IPS-NIHi7 (cell line): ENCODE measurements around the gene STAT6.
"Not testable (repeated sequence)": the region's sequence is repeated elsewhere in the genome, so short reads cannot be mapped to it uniquely, and the experiment has no call there.

ENCODE experiments used
- DNase-seq: peaks from one replicate; pipeline ENCODE4 v3.0.0; 2012; ENCODE audit warnings: mixed read lengths; ENCODE audit errors: extremely low spot score

STAT6 gene

DNA sequence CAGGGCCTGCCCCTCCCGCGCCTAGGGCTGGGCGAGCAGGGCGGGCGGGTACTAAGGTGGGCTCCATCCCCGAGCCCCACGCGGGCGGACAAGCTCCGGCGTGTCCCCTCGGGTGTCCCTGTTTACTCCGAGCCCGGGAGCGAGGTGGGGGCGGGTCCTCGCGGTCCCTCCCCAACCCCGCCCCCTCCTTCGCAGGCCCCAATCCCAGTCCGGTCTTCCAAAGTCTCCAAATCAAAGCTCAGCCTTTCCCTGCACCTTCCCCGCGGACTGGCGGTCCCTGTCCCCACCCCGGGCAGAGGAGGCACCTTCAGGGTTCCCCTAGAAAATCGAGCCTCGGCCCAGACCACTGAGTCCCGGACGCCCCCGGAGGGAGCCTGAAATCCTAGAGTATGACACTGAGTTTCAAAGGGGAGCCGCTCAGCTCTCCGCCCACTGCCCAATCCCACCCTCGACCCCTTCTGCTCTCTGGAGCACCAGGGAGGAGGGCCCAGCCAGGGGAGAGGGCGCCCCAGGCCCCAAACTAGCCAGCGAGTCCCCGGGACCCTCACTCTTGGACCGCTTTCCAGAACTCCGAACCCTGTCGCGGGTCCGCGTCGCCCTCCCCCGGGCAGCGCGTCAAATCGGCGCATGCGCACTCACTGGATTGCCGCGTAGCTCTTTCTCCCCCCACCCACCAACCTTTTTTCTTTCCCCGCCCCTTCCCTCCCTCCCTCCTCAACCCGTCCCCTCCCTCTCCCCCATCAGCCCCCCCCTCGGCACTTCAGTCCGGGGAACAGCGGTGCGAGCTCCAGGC, 16.8 kb upstream of the STAT6 start, which contains the start of gene LRP1:
TSS of gene LRP1 (plus strand) at position 758 of the 793 bp plus-strand sequence. CDS start 482 bp downstream, outside the sequence.
- DNase-seq, result peak; percentile 83

DNA sequence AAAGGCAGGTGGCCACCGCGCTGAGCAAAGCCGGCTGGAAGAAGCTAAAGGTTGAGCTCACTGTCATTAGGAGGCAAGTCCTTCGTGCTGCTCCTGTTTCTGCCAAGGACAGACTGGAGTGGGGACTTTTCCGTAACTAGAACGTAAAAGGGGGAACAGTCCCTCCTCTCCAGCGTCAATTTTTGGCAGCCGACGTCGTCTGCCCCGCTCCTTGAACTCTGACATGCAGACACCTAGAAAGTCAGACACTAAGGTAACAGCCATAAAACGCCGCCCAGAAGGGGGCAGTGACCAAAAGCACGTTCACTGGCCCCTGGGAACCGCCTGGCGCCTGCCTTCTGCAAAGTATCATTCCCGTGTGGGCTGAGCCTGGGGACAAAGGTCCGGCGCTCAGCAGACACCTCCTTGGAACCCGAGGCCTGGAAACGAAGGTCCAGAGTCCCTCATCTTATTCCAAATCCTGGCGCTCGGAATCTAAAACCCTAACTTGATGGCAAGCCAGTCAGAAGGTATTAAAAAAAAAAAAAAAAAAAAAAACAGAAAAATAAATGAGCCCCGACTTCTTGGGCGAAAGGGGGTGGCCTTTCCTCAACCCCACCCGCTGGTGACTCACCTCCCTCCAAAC, 16.1 kb upstream of the STAT6 start:
- DNase-seq, result peak; percentile 57

DNA sequence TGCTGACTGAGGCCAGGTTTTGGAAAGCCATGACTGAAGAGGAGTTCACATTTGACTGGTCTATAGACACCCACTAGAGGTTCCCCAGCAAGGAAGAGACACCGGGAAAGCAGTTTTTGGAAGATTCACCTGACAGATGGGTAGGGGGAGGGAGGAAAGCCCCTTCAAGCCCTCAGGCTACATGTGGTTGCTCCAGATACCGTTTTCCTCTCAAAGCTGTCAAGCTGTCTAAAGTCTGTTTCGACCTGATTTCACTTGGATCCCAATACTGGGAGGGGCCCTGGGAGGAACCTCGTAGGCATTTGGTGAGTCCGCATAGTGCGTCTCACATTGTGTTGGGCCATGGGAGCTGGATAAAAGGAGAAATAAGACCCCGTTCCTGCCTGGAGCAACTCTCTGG, 15.4 kb upstream of the STAT6 start:
- no peak for DNase-seq

DNA sequence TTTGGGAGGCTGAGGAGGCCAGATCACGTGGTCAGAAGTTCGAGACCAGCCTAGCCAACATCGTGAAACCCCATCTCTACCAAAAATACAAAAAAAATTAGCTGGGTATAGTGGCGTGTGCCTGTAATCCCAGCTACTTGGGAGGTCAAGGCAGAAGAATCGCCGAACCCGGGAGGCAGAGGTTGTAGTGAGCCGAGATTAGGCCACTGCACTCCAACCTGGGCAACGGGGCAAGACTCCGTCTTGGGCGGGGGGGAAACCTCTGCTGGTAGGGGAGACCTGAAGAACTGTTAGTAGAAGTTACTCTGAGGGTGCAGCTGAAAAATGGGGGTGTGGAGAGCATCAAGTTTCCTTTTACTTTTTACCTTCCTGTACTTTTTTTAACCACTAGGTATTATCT, 14.9 kb upstream of the STAT6 start:
- DNase-seq, result no peak

DNA sequence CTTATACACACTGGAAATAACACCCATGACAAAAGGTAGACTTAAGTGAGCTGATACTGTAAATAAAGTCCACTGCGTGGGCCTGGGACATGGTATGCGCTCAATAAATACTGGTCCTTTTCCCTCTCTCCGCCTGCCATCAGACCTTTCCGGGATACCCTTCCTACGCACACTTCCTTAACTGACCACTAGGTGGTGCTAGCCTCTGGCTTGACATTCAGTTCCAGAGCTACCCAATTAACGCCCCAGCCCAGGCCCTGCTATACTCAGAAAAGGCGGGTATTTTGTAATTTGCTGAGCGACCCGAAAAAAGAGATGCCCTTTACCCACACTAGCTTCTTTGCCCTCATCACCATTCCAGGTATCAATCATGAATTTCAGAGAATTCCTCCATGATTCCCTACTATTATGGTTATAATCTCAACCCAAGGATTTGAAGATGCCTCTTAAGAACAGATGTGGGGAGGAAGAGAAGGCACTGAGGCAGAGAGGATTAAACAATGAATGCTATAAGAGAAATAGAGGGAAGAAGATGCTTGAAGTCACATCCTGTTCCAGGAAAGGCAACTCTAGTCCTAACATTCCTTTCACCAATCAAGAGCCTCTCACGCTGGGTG, 13.2 kb upstream of the STAT6 start:
- peak; percentile 80 for DNase-seq

DNA sequence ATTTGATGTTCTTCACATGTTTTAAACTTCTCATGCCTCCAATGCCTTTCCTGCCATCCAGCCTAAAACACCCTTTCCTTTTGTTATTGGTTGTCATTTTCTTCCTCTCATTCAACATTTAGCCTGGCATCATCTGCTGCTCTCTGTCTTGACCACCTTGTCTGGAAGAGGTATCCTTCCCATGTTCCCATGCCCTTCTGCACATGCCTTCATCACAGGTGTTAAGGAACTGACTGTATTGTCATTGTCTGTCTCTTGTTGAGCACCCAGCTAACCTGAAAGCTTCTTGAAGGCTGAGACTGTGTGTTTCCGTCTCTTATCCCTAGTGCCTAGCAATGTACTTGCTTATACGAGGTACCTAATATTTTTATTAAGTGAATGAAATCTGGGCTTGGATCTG, 12.7 kb upstream of the STAT6 start:
- no peak for DNase-seq

DNA sequence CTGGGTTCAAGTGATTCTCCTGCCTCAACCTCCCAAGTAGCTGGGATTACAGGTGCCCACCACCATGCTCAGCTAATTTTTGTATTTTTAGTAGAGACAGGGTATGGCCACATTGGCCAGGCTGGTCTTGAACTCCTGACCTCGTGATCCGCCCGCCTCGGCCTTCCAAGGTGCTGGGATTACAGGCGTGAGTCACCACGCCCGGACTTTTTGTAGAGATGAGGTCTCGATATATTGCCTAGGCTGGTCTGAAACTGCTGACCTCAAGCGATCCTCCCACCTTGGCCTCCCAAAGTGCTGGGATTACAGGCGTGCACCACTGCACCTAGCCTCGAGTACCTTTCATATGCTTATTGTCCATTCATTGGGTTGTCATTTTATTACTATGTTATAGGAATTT, 9.6 kb upstream of the STAT6 start:
- DNase-seq, result not testable (repeated sequence)

DNA sequence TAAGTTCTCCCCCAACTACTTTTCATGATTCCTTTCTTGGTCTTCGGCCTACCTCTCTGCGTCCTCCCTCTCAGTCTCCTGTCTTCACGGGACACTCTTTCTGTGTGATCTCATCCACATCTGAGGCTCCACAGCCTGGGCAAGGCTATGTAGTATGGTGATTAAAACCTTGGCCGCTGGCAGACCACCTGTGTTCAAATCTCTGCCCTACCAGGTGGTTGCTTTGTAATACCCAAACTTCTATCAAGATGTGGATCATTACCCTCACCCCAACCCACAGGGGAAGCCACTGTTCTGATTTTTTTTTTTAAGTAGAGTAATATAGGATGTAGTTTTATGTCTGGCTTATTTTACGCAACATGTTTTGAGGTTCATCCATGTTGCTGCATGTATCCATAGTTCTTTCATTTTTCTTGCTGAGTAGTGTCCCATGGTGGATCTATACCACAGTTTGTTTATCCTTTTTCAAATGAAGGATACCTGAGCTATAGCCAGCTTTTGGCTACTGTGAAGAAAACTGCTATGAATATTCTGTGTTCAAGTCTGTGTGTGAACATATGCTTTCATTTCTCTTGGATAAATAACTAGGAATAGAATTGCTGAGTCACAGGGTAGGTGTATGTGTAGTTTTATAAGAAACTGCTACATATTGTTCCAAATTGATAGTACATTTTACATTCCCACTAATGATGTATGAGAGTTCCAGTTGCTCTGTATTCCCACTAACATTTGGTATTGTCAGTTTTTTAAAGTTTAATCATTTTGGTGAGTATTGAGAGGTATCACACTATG, 8.3 kb upstream of the STAT6 start:
- no peak for DNase-seq

DNA sequence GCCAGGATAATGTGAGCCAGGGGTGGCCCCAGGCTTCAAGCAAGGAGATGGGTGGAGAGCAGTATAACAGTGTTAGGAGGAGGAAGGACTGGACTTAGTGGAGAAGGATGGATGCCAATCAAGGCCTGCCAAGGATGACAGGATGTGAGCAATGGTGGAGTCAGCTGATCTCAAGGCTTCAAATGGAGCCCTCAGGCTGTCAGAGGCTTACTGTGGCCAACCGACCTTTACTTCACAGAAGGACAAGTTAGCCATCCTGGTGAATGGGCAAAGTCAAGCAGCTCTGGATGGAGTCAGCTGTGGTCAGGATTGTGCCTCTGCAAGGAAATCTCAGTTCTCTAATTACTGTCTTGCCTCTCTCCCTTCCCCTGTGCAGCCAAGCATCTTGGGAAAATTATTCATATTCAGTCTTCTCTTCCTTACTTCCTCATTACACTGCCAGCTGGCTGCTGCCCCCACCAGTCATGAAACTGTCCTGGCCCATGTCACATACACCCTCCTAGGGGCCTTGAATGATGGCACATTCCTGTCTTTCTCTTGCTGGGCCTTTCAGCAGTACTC, 7.6 kb upstream of the STAT6 start:
- DNase-seq, result no peak

DNA sequence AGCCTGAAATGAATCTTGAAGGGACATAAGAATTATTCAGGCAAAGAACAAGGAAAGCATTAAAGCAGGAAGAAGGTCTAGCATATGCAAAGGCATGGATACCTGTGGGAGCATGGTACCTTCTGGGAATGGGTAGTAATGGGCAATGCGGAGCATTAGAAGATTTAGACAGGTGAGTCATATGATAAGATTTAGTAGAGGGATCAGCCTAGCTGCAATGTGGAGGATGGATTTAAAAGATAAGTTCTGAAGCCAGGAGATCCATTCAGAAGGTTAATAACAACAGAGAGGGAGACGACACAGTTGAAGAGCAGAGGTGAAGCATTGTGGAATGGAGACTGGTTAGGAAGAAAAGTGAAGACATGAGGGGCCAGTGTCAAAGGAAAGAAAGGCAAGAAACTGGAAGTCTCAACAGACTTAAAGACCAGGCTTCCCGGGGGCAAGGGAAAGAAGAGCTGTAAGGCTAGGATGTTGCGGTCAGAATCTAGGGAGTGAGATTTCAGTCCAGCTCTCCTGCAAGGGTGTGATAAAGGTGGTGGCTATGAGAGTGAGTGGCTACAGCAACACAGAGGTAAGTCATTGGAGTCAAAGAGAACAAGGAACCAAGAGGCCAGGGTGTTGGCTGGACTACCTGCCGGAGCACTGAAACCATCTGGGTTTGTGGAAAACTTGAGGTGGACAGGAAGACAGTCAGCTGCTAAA, 5.6 kb upstream of the STAT6 start:
- DNase-seq, result no peak

DNA sequence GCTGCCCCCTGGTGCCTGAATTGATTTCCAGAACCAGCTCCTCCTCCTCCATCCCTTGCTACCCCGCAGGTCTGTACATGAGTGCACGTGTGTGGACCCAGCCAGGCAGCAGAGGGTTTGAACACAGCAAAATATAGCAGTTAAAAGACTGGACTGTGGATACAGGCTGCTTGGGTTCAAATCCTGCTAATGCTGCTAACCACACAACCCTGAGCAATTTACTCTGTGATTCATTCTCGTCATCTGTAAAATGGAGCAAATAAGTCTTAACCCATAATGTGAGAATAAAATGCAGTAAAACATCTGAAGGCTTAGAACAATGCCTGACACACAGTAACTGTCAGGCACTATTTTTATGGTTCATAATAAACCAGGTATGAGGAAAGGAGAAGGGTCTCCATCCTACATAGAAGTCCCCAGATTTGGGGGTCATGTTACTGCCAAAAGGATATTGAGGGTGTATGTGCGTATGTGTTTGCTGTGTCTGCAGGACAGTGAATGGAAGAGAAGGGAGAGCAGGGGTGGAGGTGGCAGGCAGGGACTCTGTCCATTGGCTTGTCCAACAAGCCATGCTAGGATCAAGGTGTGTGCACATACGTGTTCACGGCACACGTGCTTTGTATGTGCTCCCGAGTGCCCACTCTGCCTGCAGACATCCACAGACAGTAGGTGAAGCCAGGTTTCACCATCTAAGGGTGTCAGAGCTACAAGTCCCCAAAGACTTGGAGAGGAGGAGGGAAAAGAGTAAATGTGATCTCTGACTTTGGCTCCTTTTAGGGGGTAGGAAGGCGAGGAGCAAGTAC, 1.5 kb upstream of the STAT6 start:
- no peak for DNase-seq

DNA sequence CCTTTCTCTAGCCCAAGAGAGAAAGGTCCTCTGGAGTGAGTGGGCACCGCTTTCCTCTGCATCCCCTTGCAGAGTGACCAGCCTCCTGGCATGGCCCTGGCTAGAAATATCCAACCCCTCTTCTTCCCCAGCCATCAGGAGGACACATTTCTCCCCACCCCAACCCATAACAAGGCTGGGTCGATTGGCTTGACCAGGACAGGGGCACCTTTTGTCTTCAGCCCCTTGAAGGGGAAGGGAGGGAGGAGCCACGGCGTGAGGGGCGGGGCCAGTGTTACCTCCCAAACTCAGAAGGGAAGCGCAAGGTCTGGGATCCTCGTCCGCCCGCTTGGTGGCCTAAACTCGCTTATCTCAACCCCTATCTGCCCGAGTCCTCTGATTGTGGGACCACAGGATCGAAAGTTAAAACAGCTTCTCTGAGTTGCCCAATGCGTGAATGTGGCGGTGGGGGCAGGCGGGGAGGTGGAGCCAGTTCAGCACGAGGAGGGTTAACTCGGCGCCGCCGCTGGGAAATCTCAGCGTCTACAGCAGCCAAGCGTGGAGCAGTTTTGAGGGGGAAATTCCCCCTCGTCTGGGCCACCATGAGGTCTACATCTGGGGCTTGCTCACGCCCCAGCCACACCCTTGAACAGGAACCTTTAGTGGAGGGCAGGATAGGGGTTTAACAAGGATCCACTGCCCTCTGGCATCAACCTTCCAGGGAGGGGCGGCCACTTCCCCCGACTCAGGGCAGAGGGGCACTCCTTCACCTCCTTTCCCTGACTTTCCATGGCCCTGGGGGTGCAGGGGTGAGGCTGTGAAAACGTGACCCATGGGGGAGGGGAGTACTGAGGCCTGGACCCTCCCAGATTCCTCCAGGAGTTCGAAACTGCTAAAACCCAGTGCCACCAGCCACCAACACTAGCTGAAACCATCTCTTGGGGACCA, 795 bp downstream of the STAT6 start:
- DNase-seq, result peak; percentile 81

DNA sequence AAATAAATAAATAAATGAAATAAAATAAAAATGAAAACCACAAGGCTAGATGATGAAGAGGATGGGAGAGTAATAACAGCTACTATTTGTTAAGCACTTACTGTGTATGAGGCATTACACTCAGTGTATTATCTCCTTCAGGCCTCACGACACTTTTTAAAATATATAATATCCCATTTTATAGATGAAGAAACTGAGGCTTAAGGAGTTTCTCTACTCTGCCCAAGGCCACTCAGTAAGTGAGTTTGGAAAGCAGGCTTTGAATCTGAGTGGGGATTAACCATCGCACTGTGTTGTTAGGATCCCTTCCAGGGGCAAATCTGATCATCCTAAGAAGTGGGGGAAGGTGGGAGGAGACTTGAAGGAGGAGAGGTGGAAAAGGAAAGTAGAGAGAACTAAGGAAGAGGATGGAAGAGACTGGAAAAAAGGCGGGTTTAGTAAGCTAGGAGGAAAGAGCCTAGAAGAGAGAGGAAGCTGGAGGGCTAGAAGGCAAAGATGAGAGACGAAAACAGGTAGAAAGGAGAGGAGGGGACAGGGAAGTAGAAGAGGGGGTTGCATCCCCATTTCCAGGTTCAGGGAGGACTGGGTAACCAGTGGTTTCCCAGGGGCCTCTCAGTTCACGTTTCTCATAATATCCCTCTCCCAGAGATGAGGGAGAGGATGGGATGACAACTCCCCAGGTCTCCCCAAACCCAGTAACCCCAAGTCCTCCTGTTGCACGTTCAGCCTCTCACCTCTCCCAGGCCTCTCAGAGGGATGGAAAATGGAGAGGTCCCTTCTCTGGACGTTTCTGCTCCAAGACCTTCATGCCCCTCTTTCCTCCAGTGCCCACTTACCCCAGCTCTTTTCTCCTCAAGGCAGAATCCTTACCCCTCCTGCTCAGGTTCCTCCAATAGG, 1.7 kb downstream of the STAT6 start:
- no peak for DNase-seq

DNA sequence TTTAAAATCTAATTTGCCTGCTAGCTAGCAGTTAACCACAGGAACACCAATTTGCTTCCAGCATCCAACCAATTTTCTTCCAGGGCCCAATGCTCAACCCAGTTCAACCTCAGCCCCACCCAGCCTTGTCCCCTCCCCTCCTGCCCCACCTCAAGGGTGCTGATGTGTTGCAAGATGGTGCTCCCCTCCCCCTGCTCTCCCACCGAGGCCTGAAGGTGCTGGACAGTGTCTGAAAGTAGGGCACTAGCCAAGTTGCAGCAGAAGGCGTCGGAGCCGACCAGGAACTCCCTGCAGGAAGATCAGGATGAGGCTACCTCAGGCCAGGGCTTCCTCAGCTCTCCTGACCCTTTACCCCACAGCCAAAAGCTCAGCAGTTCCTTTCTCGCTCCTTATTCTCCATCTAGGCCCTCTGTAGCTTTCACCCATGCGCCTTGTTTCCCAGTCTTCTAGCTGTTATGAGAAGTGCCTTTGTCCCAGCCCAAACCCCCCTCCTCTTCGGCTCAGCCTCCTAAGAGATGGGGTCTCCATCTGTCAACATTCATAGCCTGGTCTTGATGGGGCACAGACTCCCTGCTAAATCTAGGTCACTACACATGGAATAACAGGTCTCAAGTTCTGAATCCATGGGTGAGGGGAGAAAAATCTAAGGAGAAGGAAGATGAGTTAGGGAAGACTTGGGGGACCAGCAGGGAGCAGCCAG, 3.6 kb downstream of the STAT6 start:
- DNase-seq, result no peak

DNA sequence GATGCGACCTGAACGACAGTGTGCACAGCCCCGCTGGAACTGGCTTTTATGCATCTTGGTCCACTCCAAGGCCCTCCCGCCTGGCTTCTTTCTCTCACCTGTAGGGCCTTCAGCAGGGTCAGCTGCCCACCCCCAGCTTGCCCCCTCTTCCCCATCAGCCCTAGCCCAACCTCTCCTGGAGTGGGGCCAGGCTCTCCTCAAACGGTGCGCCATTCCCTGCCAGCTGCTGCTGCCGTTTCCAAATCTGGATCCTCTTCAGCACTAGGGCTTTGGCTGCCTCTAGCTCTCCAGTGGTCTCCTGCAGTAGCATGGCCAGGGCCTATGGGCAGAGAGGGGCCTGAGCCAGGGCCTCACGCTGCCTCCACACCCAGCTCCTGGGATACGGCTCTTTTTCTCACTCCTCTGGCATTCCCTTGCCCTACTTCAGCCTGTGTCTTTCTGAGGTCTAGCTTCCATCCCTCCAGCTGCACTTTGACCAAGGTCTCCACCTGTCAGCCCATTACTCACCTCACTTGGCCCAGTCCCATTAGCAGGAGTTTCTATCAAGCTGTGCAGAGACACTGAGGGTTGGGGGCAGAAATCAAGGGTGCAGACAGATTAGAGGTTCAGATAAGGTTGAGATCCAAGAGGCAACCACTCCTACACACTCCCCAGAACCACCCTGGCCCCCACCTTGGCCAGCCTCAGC, 5.0 kb downstream of the STAT6 start:
- DNase-seq, result no peak

DNA sequence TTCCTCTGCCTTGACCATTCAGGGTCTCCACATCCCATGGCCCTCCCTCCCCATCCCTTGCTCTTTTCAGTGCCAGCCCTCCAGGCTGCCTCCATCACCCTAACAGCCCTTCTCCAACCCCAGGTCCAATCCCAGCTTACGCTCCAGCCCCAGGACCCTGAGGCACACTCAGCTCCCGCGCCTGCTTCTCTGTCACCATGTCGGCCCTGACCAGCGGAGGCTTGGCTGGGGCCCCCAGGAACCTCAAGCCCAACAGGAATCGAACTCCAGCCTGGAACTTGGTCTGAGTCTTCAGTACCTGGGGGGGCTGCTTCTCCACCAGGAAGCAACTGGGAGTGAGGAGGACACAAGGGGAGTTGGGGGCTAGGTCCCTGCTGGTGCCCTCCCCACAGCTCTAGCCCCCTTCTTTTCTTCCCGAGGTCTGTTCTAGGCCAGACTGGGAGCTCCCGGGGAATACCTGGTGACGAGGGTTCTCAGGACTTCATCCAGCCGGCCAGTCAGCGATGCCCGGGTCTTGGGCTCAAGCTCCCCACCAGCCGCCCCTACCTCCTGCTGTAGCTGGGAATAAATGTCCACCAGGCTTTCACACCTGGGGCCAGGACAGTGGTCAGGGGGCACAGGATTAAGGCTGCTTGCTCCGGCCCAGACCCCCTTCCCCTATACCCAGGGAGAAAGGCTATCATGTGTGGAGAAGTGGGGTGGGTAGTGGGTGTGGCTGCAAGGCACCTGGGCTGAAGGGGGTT, 6.0 kb downstream of the STAT6 start:
- no peak for DNase-seq
